PFSK-1 (cell line): Measurements from ENCODE around the gene IQCE.

Source experiments
- FOXP2 ChIP-seq: optimal IDR thresholded peaks from 2 replicates; pipeline ENCODE3; 2011; ENCODE audit warnings: borderline replicate concordance, control low read depth, inconsistent platforms; ENCODE audit not compliant: insufficient read depth; ENCODE audit errors: extremely low read length, extremely low read depth
- POLR2AphosphoS5 ChIP-seq: IDR thresholded peaks from 2 replicates; pipeline ENCODE4 v1.6.1; 2012; ENCODE audit warnings: low read depth, mild to moderate bottlenecking, control low read depth, low read length, moderate library complexity
- SIN3A ChIP-seq: IDR thresholded peaks from 2 replicates; pipeline ENCODE4 v1.6.1; 2012; ENCODE audit warnings: mild to moderate bottlenecking, low read length, moderate library complexity, borderline replicate concordance; ENCODE audit not compliant: insufficient read depth
- TAF1 ChIP-seq: IDR thresholded peaks from 2 replicates; pipeline ENCODE4 v1.6.1; 2012; ENCODE audit warnings: low read length, control low read depth, borderline replicate concordance; ENCODE audit not compliant: insufficient read depth
- TF ChIP-seq, protein P1 (sequence below), 2 experiments: IDR thresholded peaks; 2 replicates each; pipeline versions ENCODE4 v1.6.1 to v1.8.0; 2011 to 2012; ENCODE audit warnings: low read depth in 2 of 2, low read length in 2 of 2, control low read depth in 1 of 2, inconsistent platforms in 1 of 2, mild to moderate bottlenecking in 1 of 2, moderate library complexity in 1 of 2; ENCODE audit not compliant: insufficient read depth in 1 of 2

The IQCE gene

DNA sequence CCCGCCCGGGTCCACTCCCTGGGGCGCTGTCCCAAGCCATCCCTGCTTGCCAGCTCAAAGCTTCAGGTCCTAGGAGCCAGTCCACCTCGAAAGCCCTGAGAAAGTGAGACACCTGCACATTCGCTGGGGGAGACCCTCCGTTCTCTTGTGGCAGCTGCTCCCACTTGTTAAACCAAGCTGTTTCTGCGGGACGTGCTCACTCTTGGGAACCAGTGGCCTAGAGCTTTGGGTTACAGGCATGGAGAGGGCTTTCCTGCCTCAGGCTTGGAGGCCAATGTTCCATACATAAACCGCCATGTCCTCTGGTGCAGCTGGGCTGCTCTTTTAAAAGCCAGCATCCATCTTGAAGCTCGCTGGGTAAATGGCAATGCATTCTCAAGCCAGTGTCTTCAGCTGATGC, 53.1 kb downstream of the IQCE start:
- TF ChIP-seq POLR2AphosphoS5, result no peak
- TF ChIP-seq FOXP2, result no peak
- TF ChIP-seq, protein P1, sequence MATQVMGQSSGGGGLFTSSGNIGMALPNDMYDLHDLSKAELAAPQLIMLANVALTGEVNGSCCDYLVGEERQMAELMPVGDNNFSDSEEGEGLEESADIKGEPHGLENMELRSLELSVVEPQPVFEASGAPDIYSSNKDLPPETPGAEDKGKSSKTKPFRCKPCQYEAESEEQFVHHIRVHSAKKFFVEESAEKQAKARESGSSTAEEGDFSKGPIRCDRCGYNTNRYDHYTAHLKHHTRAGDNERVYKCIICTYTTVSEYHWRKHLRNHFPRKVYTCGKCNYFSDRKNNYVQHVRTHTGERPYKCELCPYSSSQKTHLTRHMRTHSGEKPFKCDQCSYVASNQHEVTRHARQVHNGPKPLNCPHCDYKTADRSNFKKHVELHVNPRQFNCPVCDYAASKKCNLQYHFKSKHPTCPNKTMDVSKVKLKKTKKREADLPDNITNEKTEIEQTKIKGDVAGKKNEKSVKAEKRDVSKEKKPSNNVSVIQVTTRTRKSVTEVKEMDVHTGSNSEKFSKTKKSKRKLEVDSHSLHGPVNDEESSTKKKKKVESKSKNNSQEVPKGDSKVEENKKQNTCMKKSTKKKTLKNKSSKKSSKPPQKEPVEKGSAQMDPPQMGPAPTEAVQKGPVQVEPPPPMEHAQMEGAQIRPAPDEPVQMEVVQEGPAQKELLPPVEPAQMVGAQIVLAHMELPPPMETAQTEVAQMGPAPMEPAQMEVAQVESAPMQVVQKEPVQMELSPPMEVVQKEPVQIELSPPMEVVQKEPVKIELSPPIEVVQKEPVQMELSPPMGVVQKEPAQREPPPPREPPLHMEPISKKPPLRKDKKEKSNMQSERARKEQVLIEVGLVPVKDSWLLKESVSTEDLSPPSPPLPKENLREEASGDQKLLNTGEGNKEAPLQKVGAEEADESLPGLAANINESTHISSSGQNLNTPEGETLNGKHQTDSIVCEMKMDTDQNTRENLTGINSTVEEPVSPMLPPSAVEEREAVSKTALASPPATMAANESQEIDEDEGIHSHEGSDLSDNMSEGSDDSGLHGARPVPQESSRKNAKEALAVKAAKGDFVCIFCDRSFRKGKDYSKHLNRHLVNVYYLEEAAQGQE (IDR thresholded peaks at IDR 0.05; ENCODE audit: insufficient read depth in 1 of 2, low read depth in 2 of 2, low read length in 2 of 2), result no peak
- no peak for TF ChIP-seq SIN3A
- TF ChIP-seq TAF1, result no peak

DNA sequence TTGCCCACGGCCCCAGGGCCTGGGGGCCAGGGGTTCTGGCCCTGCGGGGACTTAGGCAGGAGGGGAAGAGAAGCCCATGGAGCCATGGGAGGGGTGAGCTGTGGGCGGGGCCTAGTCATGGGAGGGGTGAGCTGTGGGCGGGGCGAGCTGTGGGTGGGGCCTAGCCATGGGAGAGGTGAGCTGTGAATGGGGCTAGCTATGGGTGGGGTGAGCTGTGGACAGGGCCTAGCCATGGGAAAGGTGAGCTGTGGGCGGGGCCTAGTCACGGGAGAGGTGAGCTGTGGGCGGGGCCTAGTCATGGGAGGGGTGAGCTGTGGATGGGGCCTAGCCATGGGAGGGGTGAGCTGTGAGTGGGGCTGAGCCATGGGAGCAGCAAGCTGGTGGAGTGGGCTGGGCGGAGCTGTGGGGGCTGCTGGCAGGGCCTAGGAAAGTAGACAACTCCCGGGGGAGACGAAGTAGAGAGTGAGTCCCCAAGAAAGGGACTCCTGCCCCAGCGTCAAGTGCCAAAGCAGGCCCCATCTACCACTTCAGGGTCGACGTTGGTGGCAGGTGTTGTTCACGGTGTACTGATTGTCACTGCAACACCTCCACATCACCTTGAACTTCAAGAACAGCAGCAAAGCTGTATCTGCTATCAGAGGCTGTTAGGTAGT, 53.8 kb downstream of the IQCE start:
- TF ChIP-seq POLR2AphosphoS5 (no peak), FOXP2 (no peak), TAF1 (no peak), SIN3A (no peak)
- TF ChIP-seq, protein P1 (IDR thresholded peaks at IDR 0.05; ENCODE audit: insufficient read depth in 1 of 2, low read depth in 2 of 2, low read length in 2 of 2), result no peak

DNA sequence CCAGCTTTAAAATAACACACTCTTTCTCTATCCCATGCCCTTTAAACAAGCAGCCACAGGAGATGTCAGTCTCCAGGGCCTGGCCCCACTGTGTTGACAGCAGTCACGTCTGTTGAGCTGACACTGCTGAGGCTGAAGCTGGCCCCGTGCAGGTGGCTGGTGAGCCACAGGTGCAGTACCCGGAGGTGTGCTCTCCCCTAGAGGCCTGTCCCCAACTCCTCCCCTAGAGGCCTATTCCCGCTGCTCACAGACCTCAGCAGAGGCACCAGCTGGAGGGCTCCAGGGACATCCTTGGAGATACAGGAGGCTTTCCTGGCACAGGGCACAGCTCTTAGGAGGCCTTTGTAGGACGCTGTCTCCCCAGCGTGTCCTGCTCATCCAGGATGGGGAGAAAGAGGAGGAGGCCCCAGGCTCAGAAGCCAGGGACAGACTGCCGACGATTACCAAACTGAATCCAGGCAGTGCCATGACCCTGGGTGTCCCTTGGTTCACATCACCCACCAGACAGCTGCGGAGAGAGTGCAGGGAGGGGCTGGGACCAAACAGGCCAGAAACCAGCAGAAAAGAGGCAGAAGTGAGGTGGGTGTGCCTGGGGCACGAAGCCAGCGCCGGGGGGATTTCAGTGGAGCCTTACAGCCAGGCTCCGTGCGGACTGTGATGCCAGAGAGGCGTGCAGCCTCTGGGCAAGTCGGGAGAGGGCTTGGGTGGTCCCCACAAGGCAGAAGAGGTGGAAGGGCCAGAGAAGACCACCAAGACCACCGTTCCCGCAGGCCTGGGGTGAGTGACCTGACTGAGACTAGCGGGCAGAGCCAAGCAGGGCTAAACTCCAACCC, 54.5 kb downstream of the IQCE start:
- TF ChIP-seq, protein P1 (IDR thresholded peaks at IDR 0.05; ENCODE audit: insufficient read depth in 1 of 2, low read depth in 2 of 2, low read length in 2 of 2), result no peak
- TF ChIP-seq FOXP2, result no peak

DNA sequence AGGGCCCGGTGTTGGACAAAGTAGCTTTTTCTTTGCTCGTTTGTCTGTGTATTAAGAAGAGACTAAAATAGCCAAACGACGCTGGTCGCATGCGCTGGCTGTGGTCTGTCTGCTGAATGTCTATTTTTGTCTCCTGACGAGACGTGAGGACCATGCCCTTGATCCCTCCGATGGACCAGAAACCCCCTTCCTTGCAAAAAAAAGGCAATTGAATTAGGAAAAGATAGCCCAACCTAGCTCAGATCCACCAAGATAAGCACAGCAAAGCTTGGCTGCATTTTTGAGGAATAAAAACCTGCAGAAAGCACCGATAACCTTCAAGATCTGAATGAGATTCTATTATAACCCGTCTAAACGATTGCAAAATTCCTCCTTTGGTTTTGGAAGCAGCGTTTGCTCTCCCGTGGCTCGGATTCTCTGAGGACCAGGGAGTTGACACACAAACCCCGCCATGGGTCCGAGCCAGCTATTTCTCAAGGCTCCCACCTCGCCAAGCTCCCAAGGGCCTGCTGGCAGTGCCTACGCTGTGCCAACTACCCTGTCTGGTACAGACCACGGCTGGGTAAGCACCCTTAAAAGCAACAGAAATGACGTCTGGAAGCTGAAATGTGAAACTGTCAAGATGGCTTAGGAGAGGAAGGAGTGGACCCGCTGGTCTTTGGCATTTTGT, 55.3 kb downstream of the IQCE start:
- no peak for TF ChIP-seq TAF1
- TF ChIP-seq FOXP2, result no peak
- TF ChIP-seq, protein P1 (IDR thresholded peaks at IDR 0.05; ENCODE audit: insufficient read depth in 1 of 2, low read depth in 2 of 2, low read length in 2 of 2), result no peak
- no peak for TF ChIP-seq SIN3A
- TF ChIP-seq POLR2AphosphoS5, result no peak
